AG09319 (cell line): Measurements from ENCODE around the gene LRRC4C.

Experiments
- DNase-seq: peaks from one replicate; pipeline ENCODE4 v3.0.0-alpha.2; 2010; ENCODE audit warnings: low read depth; ENCODE audit errors: extremely low read depth
- TF ChIP-seq, protein P1 (sequence below): IDR thresholded peaks from 2 replicates; pipeline ENCODE4 v1.5.1; 2011; ENCODE audit warnings: low read depth, mild to moderate bottlenecking, inconsistent platforms, low read length, moderate library complexity

LRRC4C gene

DNA sequence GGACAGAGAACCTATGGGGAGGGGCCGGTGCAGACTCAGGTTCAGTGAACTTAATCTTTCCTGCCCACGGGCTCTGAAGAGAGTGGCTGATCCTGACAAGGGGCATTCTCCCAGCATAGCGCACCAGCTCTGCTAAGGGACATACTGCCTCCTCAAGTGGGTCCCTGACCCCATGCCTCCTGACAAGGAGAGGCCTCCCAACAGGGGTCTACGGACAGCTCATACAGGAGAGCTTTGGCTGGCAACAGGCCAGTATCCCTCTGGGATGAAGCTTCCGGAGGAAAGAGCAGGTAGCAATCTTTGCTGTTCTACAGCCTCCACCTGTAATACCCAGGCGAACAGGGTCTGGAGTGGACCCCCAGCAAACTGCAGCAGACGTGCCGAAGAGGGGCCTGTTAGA is 394.0 kb downstream of the LRRC4C start:
- TF ChIP-seq, protein P1, sequence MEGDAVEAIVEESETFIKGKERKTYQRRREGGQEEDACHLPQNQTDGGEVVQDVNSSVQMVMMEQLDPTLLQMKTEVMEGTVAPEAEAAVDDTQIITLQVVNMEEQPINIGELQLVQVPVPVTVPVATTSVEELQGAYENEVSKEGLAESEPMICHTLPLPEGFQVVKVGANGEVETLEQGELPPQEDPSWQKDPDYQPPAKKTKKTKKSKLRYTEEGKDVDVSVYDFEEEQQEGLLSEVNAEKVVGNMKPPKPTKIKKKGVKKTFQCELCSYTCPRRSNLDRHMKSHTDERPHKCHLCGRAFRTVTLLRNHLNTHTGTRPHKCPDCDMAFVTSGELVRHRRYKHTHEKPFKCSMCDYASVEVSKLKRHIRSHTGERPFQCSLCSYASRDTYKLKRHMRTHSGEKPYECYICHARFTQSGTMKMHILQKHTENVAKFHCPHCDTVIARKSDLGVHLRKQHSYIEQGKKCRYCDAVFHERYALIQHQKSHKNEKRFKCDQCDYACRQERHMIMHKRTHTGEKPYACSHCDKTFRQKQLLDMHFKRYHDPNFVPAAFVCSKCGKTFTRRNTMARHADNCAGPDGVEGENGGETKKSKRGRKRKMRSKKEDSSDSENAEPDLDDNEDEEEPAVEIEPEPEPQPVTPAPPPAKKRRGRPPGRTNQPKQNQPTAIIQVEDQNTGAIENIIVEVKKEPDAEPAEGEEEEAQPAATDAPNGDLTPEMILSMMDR = no peak
- no peak for DNase-seq

DNA sequence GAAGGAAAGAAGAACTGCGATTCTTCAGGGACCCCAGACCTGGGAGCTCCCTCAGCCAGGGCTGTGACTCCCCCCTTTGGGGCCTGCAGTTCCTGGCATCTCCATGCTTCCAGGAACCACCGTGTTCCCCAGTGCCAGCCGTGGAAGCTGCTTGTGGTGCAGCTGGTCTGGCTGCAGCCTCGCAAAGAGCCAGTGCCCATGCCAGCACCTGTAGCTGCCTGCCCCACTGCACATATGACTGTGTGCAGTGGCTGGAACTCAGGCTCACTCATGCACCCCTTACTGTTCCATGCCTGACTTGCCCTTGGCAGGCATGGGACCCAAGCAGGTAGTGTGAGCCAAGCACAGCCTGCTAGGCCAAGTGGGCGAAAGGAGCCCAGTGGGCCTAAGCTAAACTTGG is 401.3 kb downstream of the LRRC4C start:
- no peak for DNase-seq
- TF ChIP-seq, protein P1 = no peak

DNA sequence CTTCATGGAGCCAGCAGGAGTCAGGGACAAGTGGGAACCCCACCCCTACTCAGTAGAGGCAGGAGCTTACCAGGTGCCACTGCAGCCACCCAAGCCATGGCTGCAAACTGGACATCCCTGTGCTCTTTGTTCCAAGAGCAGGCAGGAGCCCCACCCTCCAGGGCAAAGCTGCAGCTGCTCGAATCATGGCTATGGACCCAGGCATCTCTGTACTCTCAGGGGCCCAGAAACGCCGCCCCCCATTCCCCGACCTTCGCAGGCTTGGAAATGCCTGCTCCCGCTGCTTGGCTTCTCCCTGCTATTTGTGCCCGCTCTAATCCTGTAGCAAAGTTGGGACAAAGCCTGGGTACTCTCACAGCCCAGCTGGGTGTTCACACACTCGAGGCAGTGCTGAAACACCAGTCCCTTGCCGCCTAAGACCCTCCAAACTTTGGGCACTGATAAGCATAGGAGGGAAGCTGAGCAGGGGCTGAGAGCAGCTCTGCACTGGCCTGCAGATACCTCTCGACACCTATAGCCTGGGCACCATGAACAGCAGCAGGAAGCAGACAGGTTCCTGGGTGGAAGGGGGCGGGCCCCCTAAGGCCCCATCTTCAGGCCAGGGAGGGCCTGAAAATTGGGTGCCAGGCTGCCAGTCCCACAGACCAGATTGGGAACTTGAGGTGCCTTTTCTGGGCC is 402.4 kb downstream of the LRRC4C start:
- no peak for DNase-seq
- TF ChIP-seq, protein P1 = no peak

DNA sequence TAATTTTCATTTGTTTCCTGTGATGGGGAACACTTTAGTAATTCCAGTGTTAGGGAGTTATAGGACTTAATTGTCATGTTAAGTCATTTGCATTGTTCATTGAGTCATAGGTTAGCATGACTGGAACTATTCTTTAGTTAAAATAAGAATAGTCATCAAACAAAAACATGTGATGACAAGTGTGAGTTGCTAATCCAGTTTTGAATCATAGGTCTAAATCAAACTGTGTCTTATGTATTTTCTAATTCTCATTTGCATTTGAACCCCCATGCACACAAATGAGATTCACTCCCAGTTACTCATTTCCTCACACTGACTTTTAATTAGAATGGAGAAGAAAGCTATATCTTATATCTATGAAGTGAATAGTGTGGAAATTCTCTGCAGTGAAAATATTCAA is 405.6 kb downstream of the LRRC4C start:
- TF ChIP-seq, protein P1 = no peak
- DNase-seq = no peak

DNA sequence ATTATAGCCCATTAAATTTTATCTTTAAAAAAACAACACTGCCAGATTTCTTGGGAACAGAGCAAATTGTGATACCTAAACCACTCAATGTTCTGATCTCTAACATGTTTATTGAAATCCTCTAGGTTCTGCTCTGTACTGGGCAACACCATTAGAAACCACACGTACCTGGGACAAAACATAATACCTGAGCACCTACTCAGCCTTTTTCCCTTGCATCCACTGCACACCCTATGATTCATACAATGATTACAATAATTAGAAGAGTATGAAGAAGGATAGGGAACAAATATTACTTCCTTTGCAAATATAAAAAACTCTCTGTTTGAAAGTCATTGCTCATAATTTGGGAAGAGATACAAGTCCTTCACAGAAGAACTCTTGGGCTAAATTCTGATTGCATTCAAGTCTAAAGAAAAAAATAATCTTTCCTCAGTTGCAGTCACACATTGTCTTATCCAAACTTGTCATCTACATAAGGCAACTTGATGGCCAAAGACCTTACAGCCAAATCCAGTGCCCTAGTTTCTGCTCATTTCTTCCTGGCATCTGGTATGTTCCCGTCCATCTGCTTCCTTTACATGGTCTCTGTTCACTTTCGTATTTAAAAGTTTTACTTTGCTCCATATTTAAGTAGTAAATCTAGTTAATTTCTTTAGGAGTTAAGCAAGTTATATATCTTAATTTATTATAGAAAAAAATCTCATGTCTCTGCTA is 407.4 kb downstream of the LRRC4C start:
- TF ChIP-seq, protein P1 = no peak
- no peak for DNase-seq

DNA sequence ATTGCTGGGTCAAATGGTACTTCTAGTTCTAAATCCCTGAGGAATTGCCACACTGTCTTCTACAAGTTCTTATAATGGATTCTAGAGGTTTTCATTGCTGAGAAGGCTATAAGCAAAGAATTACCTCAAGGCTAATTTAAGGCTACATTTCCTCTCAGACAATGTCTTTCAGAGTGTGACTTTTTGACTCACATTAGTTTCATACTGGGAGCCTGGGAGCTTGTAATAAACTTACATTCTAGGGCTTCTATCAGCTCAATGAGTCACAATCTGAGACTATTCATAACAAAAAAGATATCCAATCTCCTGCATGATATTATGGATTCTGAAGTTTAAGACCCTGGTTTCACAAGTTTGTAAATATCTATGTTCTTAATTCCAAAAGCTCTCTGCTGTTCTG is 408.7 kb downstream of the LRRC4C start:
- DNase-seq = no peak
- TF ChIP-seq, protein P1 = no peak

DNA sequence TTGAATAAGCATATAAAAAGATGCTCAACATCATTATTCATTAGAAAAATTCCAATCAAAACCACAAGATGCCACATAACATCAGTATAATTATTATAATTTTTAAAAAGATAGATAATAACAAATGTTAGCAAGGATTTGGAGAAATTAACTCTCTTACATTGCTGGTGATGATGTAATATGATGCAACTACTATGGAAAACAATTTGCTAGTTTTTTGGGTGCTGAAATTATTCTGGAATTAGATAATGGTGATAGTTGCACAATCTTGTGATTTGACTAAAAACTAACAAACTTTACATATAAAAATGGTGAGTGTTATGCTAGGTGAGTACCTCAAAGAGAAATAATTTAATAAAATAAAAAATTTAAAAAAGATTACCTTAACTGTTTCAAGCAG is 412.2 kb downstream of the LRRC4C start:
- no peak for DNase-seq
- TF ChIP-seq, protein P1 = no peak
